Activated T-helper 17 cell treated with anti-CD3 and anti-CD28 coated beads, Interleukin-2, amount 50 U/mL, for 72 hours (primary cell): Measurements from ENCODE around the gene FIGNL1. TPM values are rescaled to one million over a fixed set of nuclear protein-coding genes. Genes with fewer than 3 reads are reported as not detected.
A peak's percentile ranks its signal among the peaks of the same experiment; 100 is the strongest.

ENCODE experiments used
- ATAC-seq: fragments of 150-1000 bp; cut with Tn5 transposase; replicated peaks from 2 replicates; pipeline ENCODE4 v1.10.0; 2021; ENCODE audit warnings: mild to moderate bottlenecking, moderate library complexity
- H3K27ac Mint-ChIP-seq: one replicate; pipeline ENCODE4 v1.8.0; 2022; ENCODE audit warnings: mixed read lengths
- H3K27me3 Mint-ChIP-seq: one replicate; pipeline ENCODE4 v1.8.0; 2022; ENCODE audit warnings: mixed read lengths
- H3K36me3 Mint-ChIP-seq: one replicate; pipeline ENCODE4 v1.8.0; 2022; ENCODE audit warnings: low read depth, mild to moderate bottlenecking, mixed read lengths
- H3K4me1 Mint-ChIP-seq: one replicate; pipeline ENCODE4 v1.8.0; 2022; ENCODE audit warnings: mixed read lengths
- H3K4me3 Mint-ChIP-seq: one replicate; pipeline ENCODE4 v1.8.0; 2022; ENCODE audit warnings: mild to moderate bottlenecking, mixed read lengths
- H3K9me3 Mint-ChIP-seq: one replicate; pipeline ENCODE4 v1.8.0; 2022; ENCODE audit warnings: mixed read lengths
- total RNA-seq, 2 donors: library from RNA; stranded (reverse); gene quantifications; one replicate each; pipeline ENCODE4 v1.2.3, GENCODE V29; 2022

The FIGNL1 gene
- total RNA-seq, 2 donors from 2014 or later: 51.9 to 62.5 TPM

DNA sequence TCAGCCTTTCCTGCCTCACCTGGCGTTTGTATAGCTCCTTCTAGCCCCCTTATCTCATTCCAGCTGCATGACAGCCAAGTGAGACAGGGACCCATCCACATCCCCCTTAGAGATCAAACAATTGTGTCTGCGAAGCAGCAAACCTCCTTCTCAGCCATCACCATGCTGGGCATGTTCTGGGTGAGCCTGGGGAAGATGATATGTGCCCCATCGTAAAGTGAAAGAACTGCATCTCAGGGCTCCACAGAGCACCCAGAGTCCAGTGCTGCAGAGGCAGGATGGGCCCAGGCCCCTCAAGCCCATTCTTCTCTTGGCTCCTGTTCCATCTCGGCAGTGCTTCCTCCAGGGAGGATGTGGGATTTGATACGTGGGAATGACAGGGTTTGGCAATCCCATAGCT, 43.2 kb downstream of the FIGNL1 start:
- H3K4me1 Mint-ChIP-seq: peaks cover 61% of the 10 kb centered on the region
- peak overlapping the region; percentile 81 for H3K27ac Mint-ChIP-seq
- peaks cover 51% of the 10 kb centered on the region for H3K36me3 Mint-ChIP-seq
- no peaks in the 10 kb centered on the region for H3K27me3 Mint-ChIP-seq
- peak; percentile 50 for ATAC-seq
- H3K4me3 Mint-ChIP-seq: peak overlapping the region; percentile 40
- H3K9me3 Mint-ChIP-seq: no peaks in the 10 kb centered on the region

GRCh38 chr7:50405221-50405620, 44.9 kb downstream of the FIGNL1 start:
- peak overlapping the region; percentile 10 for H3K4me3 Mint-ChIP-seq
- H3K36me3 Mint-ChIP-seq: peaks cover 68% of the 10 kb centered on the region

DNA sequence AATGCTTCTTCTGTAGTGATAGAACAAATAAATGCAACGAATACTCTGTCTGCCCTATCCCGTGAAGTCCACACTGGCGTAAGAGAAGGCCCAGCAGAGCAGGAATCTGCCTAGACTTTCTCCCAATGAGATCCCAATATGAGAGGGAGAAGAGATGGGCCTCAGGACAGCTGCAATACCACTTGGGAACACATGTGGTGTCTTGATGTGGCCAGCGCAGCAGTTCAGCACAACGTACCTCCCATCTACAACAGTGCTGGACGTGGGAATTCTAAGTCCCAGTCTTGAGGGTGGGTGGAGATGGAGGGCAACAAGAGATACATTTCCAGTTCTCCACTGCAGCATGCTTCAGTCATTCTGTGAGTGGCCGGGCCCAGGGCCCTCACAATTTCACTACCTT, 45.8 kb downstream of the FIGNL1 start:
- ATAC-seq: no peak
- Mint-ChIP-seq H3K27me3 (no peaks in the 10 kb centered on the region), H3K36me3 (peaks cover 76% of the 10 kb centered on the region), H3K4me1 (peaks cover 65% of the 10 kb centered on the region), H3K4me3 (no peak overlapping the region), H3K27ac (peak overlapping the region; percentile 78), H3K9me3 (no peaks in the 10 kb centered on the region)

More at GRCh38 chr7:50405221-50405620, 44.9 kb downstream of the FIGNL1 start:
- Mint-ChIP-seq H3K9me3 (no peaks in the 10 kb centered on the region), H3K4me1 (peaks cover 69% of the 10 kb centered on the region), H3K27me3 (no peaks in the 10 kb centered on the region), H3K27ac (peak overlapping the region; percentile 81)
- no peak for ATAC-seq

GRCh38 chr7:50400114-50400513, 50.0 kb downstream of the FIGNL1 start:
- peaks cover 64% of the 10 kb centered on the region for H3K4me1 Mint-ChIP-seq
- H3K9me3 Mint-ChIP-seq: no peaks in the 10 kb centered on the region
- no peak for ATAC-seq
- H3K27me3 Mint-ChIP-seq: no peaks in the 10 kb centered on the region
- no peak overlapping the region for H3K27ac Mint-ChIP-seq
- H3K36me3 Mint-ChIP-seq: peaks cover 97% of the 10 kb centered on the region
- no peak overlapping the region for H3K4me3 Mint-ChIP-seq

- Mint-ChIP-seq H3K27me3 (no peaks in the 10 kb centered on the region), H3K9me3 (no peaks in the 10 kb centered on the region), H3K27ac (peak overlapping the region; percentile 36), H3K36me3 (peaks cover 95% of the 10 kb centered on the region), H3K4me3 (no peak overlapping the region), H3K4me1 (peaks cover 63% of the 10 kb centered on the region)
- ATAC-seq: no peak
These were observed 50.5 kb downstream of the FIGNL1 start for GRCh38 chr7:50399635-50400034.

DNA sequence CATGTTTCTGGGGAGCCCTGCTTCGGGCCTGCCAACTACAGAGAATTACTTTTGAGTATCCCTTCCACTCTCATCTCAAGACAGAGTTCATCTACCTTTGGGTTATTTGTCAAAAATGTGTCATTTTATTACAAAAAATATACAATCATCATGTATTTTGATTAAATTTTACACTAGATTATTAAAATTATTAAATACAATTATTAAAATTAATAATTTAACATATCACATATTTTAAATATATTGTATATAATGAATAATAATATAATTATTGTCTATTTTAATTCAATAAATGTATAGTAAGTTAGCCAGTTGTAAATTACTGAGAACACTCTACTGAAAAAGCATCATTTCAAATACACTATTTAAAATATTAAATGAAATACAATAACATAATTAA, 50.9 kb downstream of the FIGNL1 start:
- peaks cover 95% of the 10 kb centered on the region for H3K36me3 Mint-ChIP-seq
- H3K4me3 Mint-ChIP-seq: no peak overlapping the region
- H3K4me1 Mint-ChIP-seq: peaks cover 59% of the 10 kb centered on the region
- no peaks in the 10 kb centered on the region for H3K27me3 Mint-ChIP-seq
- ATAC-seq: no peak
- no peaks in the 10 kb centered on the region for H3K9me3 Mint-ChIP-seq
- no peak overlapping the region for H3K27ac Mint-ChIP-seq

DNA sequence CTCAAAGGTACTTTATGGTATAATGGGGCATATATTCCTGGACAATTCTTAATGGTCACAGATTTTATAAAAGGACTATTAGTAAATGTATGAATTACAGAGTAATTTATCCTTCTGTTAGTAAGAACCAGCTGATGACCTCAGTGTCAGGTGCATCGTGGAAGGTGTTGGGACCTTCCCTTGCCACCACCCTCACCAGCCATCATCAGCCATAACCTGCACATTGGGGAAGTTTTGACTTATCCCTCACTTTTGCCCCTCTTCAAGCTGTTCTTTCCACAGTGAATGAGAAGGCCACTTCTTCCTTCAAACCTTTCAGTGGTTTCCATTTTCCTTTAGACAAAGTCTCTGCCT, 52.2 kb downstream of the FIGNL1 start:
- Mint-ChIP-seq H3K4me1 (peaks cover 58% of the 10 kb centered on the region), H3K9me3 (peaks cover 4% of the 10 kb centered on the region), H3K27me3 (no peaks in the 10 kb centered on the region), H3K27ac (peak overlapping the region; percentile 97), H3K4me3 (peak overlapping the region; percentile 82), H3K36me3 (peaks cover 95% of the 10 kb centered on the region)
- ATAC-seq: peak; percentile 28

- Mint-ChIP-seq H3K4me1 (peaks cover 60% of the 10 kb centered on the region), H3K27me3 (no peaks in the 10 kb centered on the region), H3K9me3 (peaks cover 4% of the 10 kb centered on the region), H3K36me3 (peaks cover 95% of the 10 kb centered on the region), H3K4me3 (peak overlapping the region; percentile 82), H3K27ac (peak overlapping the region; percentile 97)
- ATAC-seq: peak; percentile 55
These were observed 52.7 kb downstream of the FIGNL1 start for GRCh38 chr7:50397320-50397970.

DNA sequence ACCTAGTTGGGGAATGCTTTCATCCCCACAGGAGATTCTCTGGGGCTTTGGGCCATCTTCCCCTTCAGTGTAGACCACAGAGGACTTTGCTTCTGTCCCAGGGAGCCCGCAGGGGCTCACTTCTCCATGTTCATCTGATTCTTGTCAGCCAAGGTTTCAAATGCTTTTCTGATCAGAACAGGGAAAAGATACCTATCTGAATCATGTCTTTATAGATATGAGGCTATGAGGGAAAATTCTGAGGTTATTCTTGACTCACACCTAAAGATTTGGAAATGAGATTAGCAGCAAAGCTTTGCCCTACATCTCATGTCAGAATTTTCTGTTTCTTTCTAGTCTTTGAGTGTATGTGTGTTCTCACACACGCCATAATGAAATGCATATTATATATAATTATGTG, 53.3 kb downstream of the FIGNL1 start:
- Mint-ChIP-seq H3K9me3 (peaks cover 4% of the 10 kb centered on the region), H3K4me3 (peak overlapping the region; percentile 82), H3K4me1 (peaks cover 60% of the 10 kb centered on the region), H3K27me3 (no peaks in the 10 kb centered on the region), H3K36me3 (peaks cover 95% of the 10 kb centered on the region), H3K27ac (peak overlapping the region; percentile 97)
- peak; percentile 57 for ATAC-seq

- peaks cover 95% of the 10 kb centered on the region for H3K36me3 Mint-ChIP-seq
- H3K27me3 Mint-ChIP-seq: no peaks in the 10 kb centered on the region
- no peak for ATAC-seq
- H3K27ac Mint-ChIP-seq: peak overlapping the region; percentile 99
- H3K4me3 Mint-ChIP-seq: peak overlapping the region; percentile 86
- peaks cover 4% of the 10 kb centered on the region for H3K9me3 Mint-ChIP-seq
- peaks cover 77% of the 10 kb centered on the region for H3K4me1 Mint-ChIP-seq
These were observed 55.8 kb downstream of the FIGNL1 start for GRCh38 chr7:50394315-50394714.

Other genes starting within 250 kb of the FIGNL1 start
- gene IKZF1, start 145.6 kb downstream of the FIGNL1 start, total RNA-seq: 100 to 1,000 TPM; 253 to 343 TPM
- gene DDC, start 115.1 kb upstream of the FIGNL1 start, total RNA-seq: not detected